ENCODE measurements around the gene NELFB. TPM values are rescaled to one million over a fixed set of nuclear protein-coding genes. Genes with fewer than 3 reads are reported as not detected.

NELFB gene
- polyA plus RNA-seq, 4 donors = 34.7 to 62.5 (median 40.1) TPM

DNA sequence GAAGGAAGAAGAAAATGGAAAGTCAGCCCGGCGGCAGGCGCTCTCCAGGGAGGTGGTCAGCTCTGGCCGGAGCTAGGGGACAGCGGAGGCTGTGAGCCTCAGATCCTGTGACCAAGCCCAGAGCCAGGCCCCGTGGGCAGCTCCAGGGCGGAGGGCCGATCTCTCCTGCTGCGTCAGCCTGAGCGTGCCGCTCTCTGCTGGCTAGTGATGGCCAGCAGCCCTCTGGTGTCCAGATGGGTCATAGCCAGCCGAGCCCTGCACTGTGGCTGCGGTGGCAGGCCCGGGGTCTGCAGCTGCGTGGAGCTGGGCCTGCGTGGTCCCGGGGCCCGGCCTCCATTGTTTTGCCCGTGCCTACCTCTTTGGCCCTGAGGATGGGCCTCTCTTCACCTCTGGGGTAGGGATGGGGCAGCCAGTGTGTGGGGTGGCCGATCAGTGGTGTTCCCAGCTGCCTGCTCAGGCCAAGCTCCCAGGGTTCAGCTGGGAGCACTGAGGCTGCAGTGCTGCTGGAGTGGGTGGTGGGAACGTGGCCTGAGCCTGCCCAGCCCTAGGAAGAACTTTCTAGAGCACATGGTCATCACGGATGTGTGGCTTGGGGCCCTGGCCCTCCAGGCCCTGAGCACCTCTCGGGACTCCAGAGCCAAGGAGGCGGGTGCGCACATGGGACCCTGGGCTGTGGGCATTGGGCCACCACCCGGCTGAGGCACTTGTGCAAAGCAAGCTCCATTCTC, 64.0 kb downstream of the NELFB start:
- H3K4me1 ChIP-seq (ENCODE audit: control insufficient read depth in 3 of 3, insufficient read depth in 2 of 3, low read depth in 1 of 3, low read length in 2 of 3) = peaks cover 0 to 30% (median 7%) of the 10 kb centered on the region in 3 donors
- 74 to 93% (median 80%) methylated on average over 20 to 26 of the region's 26 CpGs for WGBS, 3 donors
- no peak for DNase-seq
- no peaks in the 10 kb centered on the region for H3K27me3 ChIP-seq (ENCODE audit: control insufficient read depth in 3 of 3, insufficient read depth in 3 of 3, low read length in 3 of 3)
- peak overlapping the region in 1 of 3 donors; percentile 56 for H3K27ac ChIP-seq (ENCODE audit: low read depth in 1 of 3, low read length in 2 of 3)
- H3K9me3 ChIP-seq (ENCODE audit: control insufficient read depth in 2 of 2, insufficient read depth in 1 of 2, low read depth in 1 of 2, low read length in 1 of 2) = no peaks in the 10 kb centered on the region
- no peak overlapping the region for H3K4me3 ChIP-seq (ENCODE audit: low read depth in 1 of 3, low read length in 3 of 3)
- no peak for FAIRE-seq
- peaks cover 0 to 19% (median 0%) of the 10 kb centered on the region in 3 donors for H3K36me3 ChIP-seq (ENCODE audit: control insufficient read depth in 3 of 3, insufficient read depth in 2 of 3, low read depth in 1 of 3, low read length in 3 of 3)

DNA sequence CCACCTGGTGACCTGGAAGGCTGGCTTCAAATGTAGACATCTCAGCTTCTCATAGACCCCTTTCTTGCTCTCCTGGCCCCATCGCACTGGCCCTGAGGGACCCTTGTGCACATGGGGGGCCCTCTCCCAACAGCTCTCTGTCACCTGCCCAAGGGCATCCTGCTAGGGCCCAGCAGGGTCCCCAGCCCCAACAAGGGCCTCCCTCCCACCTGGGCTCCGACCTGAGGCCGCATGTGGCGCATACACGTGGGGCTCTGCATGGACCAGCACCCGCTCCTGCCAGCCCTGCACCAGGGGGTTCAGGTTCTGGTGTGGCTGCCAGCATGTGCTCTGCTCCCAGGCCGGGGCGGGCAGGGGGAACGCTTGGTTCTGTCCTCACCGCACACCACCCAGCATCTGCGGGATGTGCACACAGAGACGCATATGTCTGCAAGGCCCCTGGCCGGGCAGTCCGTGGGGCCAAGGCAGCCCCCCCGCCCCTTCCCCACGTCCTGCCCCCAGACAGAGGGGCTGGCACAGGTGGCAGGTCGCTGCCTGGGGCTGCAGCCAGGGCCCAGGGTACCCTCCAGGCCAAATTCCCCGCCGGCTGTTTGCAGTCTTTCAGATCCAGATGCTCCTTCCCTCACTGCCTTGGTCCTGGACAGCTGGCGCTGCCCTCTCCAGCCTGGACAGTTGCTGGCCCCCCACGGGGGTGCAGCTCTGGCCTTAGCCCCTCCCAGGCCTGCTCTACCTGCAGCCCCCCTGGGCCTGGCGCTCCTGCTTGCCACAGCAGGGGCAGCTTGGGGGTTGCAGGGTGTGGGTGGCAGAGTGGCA, 64.8 kb downstream of the NELFB start:
- DNase-seq = no peak
- WGBS, 3 donors = 85 to 93% (median 87%) methylated on average over 22 of the region's 22 CpGs

DNA sequence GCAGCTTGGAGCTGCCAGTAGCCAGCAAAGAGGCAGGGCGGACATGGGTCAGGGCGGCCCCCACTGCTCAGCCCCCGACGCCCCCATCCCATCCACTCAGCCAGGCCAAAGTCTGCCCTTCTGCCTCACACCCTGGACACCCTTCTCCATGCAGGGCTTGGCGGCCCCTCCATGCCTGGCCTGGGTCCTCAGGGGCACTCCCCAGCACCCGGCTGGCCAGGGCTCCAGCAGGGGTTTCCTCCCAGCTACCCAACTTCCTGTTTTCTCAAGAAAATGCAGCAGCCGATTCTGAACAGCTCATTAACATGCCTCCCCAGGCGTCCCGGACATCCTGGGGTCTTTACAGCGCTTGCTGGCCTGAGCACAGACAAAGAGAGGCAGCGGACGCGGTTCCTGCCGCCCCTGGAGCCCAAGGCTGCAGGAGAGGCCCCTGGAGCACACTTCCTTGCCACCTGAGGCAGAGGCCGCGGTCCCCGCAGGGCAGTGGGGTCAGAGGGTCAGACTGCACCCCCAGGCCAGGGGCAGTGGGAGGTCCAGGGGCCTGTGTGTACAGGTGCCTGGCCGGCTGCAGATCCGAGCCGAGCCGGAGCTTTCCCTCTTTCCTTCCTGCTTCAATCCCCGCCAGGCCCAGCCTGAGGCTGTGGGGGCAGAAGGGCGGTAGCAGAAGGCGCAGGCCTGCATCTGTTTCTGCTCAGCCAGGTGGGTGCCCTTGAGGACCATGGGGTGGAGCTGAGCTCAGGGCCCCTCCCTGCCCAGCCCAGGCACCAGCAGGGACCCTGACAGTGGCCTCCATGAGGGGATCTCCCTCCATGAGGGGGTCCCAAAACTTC, 65.6 kb downstream of the NELFB start:
- Histone ChIP-seq H3K9me3 (ENCODE audit: control insufficient read depth in 2 of 2, insufficient read depth in 1 of 2, low read depth in 1 of 2, low read length in 1 of 2) (no peaks in the 10 kb centered on the region), H3K4me1 (ENCODE audit: control insufficient read depth in 3 of 3, insufficient read depth in 2 of 3, low read depth in 1 of 3, low read length in 2 of 3) (peaks cover 0 to 15% (median 5%) of the 10 kb centered on the region in 3 donors), H3K27ac (ENCODE audit: low read depth in 1 of 3, low read length in 2 of 3) (peak overlapping the region in 1 of 3 donors; percentile 30), H3K4me3 (ENCODE audit: low read depth in 1 of 3, low read length in 3 of 3) (no peak overlapping the region), H3K27me3 (ENCODE audit: control insufficient read depth in 3 of 3, insufficient read depth in 3 of 3, low read length in 3 of 3) (no peaks in the 10 kb centered on the region), H3K36me3 (ENCODE audit: control insufficient read depth in 3 of 3, insufficient read depth in 2 of 3, low read depth in 1 of 3, low read length in 3 of 3) (peaks cover 0 to 23% (median 0%) of the 10 kb centered on the region in 3 donors)
- DNase-seq (no peak), FAIRE-seq (no peak)
- WGBS, 3 donors = 54 to 86% (median 78%) methylated on average over 19 to 24 of the region's 24 CpGs

More for the DNA sequence above, 64.8 kb downstream of the NELFB start:
- no peak for FAIRE-seq
- Histone ChIP-seq H3K4me3 (ENCODE audit: low read depth in 1 of 3, low read length in 3 of 3) (no peak overlapping the region), H3K27ac (ENCODE audit: low read depth in 1 of 3, low read length in 2 of 3) (no peak overlapping the region), H3K4me1 (ENCODE audit: control insufficient read depth in 3 of 3, insufficient read depth in 2 of 3, low read depth in 1 of 3, low read length in 2 of 3) (peaks cover 0 to 23% (median 7%) of the 10 kb centered on the region in 3 donors), H3K36me3 (ENCODE audit: control insufficient read depth in 3 of 3, insufficient read depth in 2 of 3, low read depth in 1 of 3, low read length in 3 of 3) (peaks cover 0 to 18% (median 0%) of the 10 kb centered on the region in 3 donors), H3K9me3 (ENCODE audit: control insufficient read depth in 2 of 2, insufficient read depth in 1 of 2, low read depth in 1 of 2, low read length in 1 of 2) (no peaks in the 10 kb centered on the region), H3K27me3 (ENCODE audit: control insufficient read depth in 3 of 3, insufficient read depth in 3 of 3, low read length in 3 of 3) (no peaks in the 10 kb centered on the region)

DNA sequence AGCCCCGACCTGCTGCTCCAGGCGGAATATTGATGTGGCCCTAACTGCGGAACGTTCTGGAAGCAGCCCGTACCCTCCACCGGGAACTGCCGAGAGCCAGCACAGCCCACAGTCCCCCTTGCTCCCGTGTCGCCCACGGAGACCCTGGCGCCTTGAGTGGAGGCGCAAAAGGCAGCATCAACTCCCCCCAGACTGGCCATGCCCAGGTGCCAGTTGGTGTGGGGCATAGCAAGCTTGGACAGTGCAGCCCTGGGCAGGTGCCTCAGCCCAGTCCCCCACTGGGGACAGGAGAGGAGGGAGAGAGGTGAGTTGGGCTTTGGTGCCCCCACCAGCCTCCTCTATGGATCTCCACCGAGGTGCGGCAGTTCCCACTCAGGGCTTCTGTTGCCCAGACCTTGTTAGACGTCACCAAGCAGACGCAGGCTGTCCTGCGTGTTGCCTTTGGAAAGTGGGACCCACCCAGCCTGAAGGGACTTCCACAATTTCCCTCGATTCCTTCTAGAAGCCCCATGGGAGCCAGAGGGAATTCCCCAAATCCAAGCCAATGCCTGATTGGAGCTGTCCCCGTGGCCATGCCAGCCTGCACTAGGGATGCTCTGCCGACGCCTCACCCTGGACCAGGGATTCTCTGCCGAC, 66.7 kb downstream of the NELFB start:
- no peak for FAIRE-seq

More for the DNA sequence above, 66.7 kb downstream of the NELFB start:
- Histone ChIP-seq H3K27ac (ENCODE audit: low read depth in 1 of 3, low read length in 2 of 3) (no peak overlapping the region), H3K4me1 (ENCODE audit: control insufficient read depth in 3 of 3, insufficient read depth in 2 of 3, low read depth in 1 of 3, low read length in 2 of 3) (peaks cover 0 to 10% (median 0%) of the 10 kb centered on the region in 3 donors), H3K36me3 (ENCODE audit: control insufficient read depth in 3 of 3, insufficient read depth in 2 of 3, low read depth in 1 of 3, low read length in 3 of 3) (peaks cover 0 to 25% (median 0%) of the 10 kb centered on the region in 3 donors), H3K4me3 (ENCODE audit: low read depth in 1 of 3, low read length in 3 of 3) (no peak overlapping the region), H3K27me3 (ENCODE audit: control insufficient read depth in 3 of 3, insufficient read depth in 3 of 3, low read length in 3 of 3) (no peaks in the 10 kb centered on the region), H3K9me3 (ENCODE audit: control insufficient read depth in 2 of 2, insufficient read depth in 1 of 2, low read depth in 1 of 2, low read length in 1 of 2) (no peaks in the 10 kb centered on the region)
- DNase-seq = no peak
- 91 to 94% (median 92%) methylated on average over 22 of the region's 22 CpGs for WGBS, 3 donors

Other genes with a start within 250 kb of the NELFB start
- 10 to 100 TPM in 2 of 4 donors, 1 to 10 TPM in 2; 3.4 to 29.0 (median 8.8) TPM for gene ABCA2, start 227.1 kb upstream of the NELFB start, polyA plus RNA-seq
- under 1 TPM in 2 of 4 donors, not detected in 2; 0.09 to 0.90 TPM for gene FUT7, start 223.2 kb upstream of the NELFB start, polyA plus RNA-seq
- gene NPDC1, start 209.2 kb upstream of the NELFB start, polyA plus RNA-seq = 10 to 100 TPM; 18.3 to 84.6 (median 33.7) TPM
- gene ENTPD2, start 201.3 kb upstream of the NELFB start, polyA plus RNA-seq = 10 to 100 TPM in 2 of 4 donors, 1 to 10 TPM in 2; 5.5 to 16.5 (median 8.3) TPM
- 10 to 100 TPM in 2 of 4 donors, 1 to 10 TPM in 1, under 1 TPM in 1; 0.81 to 22.2 (median 7.0) TPM for gene SAPCD2, start 184.8 kb upstream of the NELFB start, polyA plus RNA-seq
- gene UAP1L1, start 177.8 kb upstream of the NELFB start, polyA plus RNA-seq = 10 to 100 TPM in 1 of 4 donors, 1 to 10 TPM in 2, under 1 TPM in 1; 0.89 to 25.8 (median 5.3) TPM
- 10 to 100 TPM; 40.3 to 69.4 (median 42.5) TPM for gene MAN1B1, start 168.3 kb upstream of the NELFB start, polyA plus RNA-seq
- gene DPP7, start 140.6 kb upstream of the NELFB start, polyA plus RNA-seq = 100 to 1,000 TPM in 3 of 4 donors, 10 to 100 TPM in 1; 66.2 to 179 (median 121) TPM
- under 1 TPM in 2 of 4 donors, not detected in 2; 0.79 to 0.92 TPM for gene GRIN1, start 116.2 kb upstream of the NELFB start, polyA plus RNA-seq
- gene LRRC26, start 85.3 kb upstream of the NELFB start, polyA plus RNA-seq = 10 to 100 TPM in 1 of 4 donors, 1 to 10 TPM in 2, under 1 TPM in 1; 0.67 to 13.0 (median 1.4) TPM
- not detected for gene TMEM210, start 83.3 kb upstream of the NELFB start, polyA plus RNA-seq
- gene ANAPC2, start 66.8 kb upstream of the NELFB start, polyA plus RNA-seq = 10 to 100 TPM; 20.0 to 44.2 (median 37.0) TPM
- 100 to 1,000 TPM in 2 of 4 donors, 10 to 100 TPM in 2; 68.9 to 146 (median 103) TPM for gene SSNA1, start 66.7 kb upstream of the NELFB start, polyA plus RNA-seq
- gene TPRN, start 54.6 kb upstream of the NELFB start, polyA plus RNA-seq = 10 to 100 TPM; 34.1 to 98.4 (median 65.9) TPM
- gene TMEM203, start 49.7 kb upstream of the NELFB start, polyA plus RNA-seq = 10 to 100 TPM; 33.0 to 38.2 (median 35.0) TPM
- 10 to 100 TPM in 2 of 4 donors, 1 to 10 TPM in 2; 9.2 to 15.3 (median 12.1) TPM for gene NDOR1, start 49.6 kb upstream of the NELFB start, polyA plus RNA-seq
- 10 to 100 TPM in 1 of 4 donors, 1 to 10 TPM in 3; 2.7 to 10.8 (median 8.3) TPM for gene RNF208, start 33.1 kb upstream of the NELFB start, polyA plus RNA-seq
- gene CYSRT1, start 30.2 kb upstream of the NELFB start, polyA plus RNA-seq = 10 to 100 TPM in 1 of 4 donors, 1 to 10 TPM in 1, under 1 TPM in 2; 0.57 to 70.0 (median 1.5) TPM
- 10 to 100 TPM in 1 of 4 donors, under 1 TPM in 1, not detected in 2; 0.03 to 83.7 TPM for gene RNF224, start 27.8 kb upstream of the NELFB start, polyA plus RNA-seq
- gene SLC34A3, start 24.4 kb upstream of the NELFB start, polyA plus RNA-seq = 10 to 100 TPM in 1 of 4 donors, under 1 TPM in 3; 0.21 to 30.3 (median 0.85) TPM
- 100 to 1,000 TPM; 365 to 445 (median 372) TPM for gene TUBB4B, start 14.0 kb upstream of the NELFB start, polyA plus RNA-seq
- 1 to 10 TPM in 1 of 4 donors, not detected in 3; 3.9 TPM for gene STPG3, start 4.0 kb upstream of the NELFB start, polyA plus RNA-seq
- gene TOR4A, start 22.4 kb downstream of the NELFB start, polyA plus RNA-seq = 10 to 100 TPM in 2 of 4 donors, 1 to 10 TPM in 2; 3.4 to 21.5 (median 15.4) TPM
- 10 to 100 TPM in 2 of 4 donors, 1 to 10 TPM in 2; 3.2 to 39.9 (median 8.9) TPM for gene NRARP, start 46.9 kb downstream of the NELFB start, polyA plus RNA-seq
- gene EXD3, start 167.8 kb downstream of the NELFB start, polyA plus RNA-seq = 10 to 100 TPM; 15.0 to 47.8 (median 32.4) TPM
- 10 to 100 TPM in 3 of 4 donors, 1 to 10 TPM in 1; 8.0 to 38.0 (median 20.7) TPM for gene NOXA1, start 168.1 kb downstream of the NELFB start, polyA plus RNA-seq
- 10 to 100 TPM; 15.9 to 85.4 (median 40.8) TPM for gene ENTPD8, start 186.0 kb downstream of the NELFB start, polyA plus RNA-seq
- 10 to 100 TPM; 25.4 to 76.9 (median 45.6) TPM for gene NSMF, start 204.0 kb downstream of the NELFB start, polyA plus RNA-seq

All from small intestine (tissue), 7 donors.